GM19455 (cell line): ENCODE data around the gene TFB2M.
A peak's percentile ranks its signal among the peaks of the same experiment; 100 is the strongest.

Source experiments
- ATAC-seq: cut with Tn5 transposase; IDR thresholded peaks from one replicate; pipeline ENCODE4 v1.9.1; 2021; ENCODE audit not compliant: unreplicated experiment

Gene TFB2M

DNA sequence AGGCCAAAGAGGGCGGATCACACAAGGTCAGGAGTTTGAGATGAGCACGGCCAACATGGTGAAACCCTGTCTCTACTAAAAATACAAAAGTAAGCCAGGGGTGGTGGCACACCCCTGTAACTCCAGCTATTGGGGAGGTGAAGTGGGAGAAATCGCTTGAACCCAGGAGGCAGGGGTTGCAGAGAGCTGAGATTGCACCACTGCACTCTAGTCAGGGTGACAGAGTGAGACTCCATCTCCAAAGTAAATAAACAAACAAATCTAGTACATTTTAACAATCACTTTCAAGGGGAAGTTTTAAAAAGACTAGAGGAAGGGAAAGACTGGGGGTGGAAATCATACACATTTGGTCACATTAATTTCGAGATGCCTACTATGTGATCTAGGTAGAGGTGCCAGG lies 6.8 kb downstream of the TFB2M start:
- no peak for ATAC-seq

DNA sequence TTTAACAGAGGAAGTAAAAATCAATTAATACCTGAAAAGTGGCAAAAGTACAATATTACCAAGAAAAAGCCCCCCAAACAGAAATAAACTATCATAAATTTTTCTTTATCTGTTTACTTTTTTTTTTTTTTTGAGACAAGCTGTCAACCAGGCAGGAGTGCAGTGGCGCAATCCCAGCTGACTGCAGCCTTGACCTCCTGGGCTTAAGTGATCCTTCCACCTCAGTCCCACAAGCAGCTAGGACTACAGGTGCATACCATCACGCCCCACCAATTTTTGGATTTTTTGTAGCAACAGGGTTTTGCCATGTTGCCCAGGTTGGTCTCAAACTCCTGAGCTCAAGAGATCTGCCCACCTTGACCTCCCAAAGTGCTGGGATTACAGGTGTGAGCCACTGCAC lies 8.0 kb downstream of the TFB2M start:
- ATAC-seq, result no peak

DNA sequence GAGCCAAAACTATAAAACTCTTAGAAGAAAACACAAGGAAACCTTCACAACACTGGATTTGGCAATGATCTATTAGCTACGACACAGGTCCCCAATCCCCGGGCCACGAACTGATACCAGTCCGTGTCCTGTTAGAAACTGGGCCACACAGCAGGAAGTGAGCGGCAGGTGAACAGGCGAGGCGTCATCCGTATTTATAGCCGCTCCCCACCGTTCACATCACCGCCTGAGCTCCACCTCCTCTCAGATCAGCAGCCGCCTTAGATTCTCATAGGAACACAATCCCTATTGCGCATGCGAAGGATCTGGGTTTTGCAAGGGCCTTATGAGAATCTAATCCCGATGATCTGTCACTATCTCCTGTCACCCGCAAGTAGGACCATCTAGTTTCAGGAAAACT lies 11.9 kb downstream of the TFB2M start:
- no peak for ATAC-seq

DNA sequence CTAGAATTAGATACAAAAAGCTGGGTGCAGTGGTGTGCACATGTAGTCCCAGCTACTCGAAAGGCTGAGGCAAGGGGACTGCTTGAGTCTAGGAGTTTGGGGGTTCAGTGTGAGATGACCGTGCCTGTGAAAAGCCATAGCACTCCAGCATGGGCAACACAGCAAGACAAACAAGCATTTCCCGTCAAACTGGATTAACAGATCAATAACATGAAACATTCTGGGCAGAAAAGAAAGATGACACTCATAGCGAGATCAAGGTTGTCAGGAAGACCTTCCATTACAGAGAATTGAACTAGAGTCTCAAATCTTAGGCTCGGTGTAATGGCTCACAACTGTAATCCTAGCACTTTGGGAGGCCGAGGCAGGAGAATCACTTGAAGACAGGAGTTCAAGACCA lies 14.0 kb downstream of the TFB2M start:
- no peak for ATAC-seq

DNA sequence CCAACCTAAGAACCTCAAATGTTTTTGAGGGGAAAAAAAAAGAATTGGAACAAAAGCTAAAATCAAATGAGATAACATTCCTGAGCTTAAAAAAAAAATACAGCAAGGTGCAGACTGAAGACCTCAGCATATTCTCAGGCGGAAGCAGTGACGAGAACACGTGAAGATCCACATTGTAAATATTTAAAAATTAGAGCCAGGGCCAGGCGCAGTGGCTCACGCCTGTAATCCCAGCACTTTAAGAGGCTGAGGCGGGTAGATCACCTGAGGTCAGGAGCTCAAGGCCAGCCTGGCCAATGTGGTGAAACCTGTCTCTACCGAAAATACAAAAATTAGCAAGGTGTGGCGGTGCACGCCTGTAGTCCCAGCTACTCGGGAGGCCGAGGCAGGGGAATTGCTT lies 15.7 kb downstream of the TFB2M start:
- ATAC-seq, result no peak

DNA sequence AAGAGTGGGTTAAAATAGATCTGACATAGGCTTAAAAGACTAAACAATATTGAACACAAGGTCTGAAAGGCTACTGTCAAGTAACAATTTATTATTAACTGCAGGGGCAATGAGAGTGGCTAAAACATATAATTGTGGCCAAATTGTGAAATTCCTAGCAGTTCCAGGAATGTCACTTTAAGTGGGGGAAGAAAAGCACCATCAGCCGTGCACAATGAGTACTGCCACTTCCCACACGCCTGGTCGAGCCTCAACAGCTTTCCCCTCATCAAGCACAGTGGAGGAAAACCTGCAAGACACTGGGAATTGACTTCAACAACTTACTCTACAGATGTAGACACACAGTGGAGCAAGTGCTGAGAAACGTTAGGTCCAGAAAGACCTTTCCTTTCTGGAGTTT lies 16.4 kb downstream of the TFB2M start:
- ATAC-seq, result no peak

DNA sequence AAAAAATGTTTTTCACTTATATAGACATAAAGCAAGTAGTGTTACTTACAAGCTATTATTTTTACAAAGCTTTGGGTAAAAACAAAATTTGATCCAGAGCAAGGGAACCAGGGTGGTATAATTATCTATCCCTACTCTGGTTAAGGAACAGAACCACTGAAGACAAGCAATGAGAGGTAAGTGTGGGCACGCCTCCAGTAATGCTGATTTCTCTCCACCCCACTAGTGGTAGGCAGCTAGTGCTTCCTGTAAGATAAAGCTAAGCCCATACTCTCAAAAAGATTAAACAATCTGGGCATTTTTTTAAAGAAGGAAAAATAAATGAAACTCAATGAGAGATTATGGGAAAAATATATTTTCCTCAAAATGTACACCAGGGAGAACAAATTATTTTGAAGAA lies 22.1 kb downstream of the TFB2M start:
- ATAC-seq, result no peak

DNA sequence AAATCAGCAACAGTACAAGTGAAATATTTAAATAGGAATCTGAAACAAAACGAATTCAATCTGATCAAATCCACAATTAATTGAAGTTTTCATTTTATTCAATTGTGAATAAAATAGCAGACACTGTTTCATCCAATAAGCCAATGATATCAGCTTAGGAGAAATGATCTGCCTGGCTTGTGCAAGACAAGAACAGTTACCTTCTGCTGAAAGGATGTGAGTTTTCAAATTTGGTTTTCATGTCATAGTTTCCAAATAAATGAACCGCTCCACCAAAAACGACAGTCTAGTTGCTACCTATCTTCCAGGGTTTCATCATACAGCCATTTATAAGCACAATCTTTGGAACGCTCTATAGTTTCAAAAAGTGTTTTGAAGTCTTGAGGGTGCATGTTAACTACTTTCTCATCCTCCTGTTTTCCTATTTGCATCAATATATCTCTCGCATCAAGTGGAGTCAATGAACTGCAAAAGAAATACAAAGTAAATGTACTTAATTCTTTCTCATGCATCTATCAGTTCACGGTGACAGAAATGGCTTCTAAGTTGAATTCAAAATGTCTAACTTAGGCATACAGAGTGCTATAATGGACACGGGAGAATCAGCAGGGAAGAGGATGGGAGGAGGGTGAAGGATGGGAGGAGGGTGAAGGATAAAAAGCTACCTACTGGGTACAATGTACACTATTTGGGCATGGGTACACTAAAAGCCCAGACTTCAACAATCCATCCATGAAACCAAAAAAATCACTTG lies 25.1 kb downstream of the TFB2M start:
- ATAC-seq, result no peak

DNA sequence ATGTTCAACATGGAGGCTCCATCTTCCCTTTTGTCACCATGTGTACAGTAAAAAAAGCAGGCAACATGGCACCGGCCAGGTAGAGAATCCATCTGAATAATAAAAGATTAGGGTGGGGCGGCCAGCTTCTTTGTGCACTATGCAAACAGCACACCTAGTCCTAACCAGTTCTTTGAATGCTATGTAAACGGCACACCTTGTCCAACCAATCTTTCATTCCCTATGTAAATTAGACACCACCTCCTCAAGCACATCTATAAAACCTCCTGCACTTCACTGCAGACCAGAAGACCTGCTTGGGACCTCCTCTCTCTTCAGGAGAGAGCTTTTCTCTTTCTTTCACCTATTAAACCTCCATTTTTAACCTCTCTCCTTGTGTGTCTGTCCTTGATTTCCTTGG lies 28.2 kb downstream of the TFB2M start:
- no peak for ATAC-seq

DNA sequence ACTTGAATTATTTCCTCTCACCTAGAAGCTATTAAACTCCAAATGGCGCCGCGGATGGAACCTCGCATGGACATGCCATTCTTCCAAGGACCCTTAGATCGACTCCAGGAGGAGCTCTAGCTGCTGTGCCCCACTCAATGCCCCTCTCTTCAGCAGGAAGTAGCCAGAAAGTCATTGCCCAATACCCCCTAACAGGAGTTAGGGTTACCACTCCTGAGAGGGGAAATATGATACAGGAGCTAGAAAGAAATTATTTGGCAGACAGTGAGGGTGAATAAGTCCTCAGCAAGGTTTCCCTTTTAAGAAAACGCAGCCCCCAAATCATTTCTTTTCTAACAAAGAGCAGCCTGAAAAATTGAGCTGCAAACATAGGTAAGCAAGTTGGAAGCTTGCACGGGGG lies 28.6 kb downstream of the TFB2M start:
- ATAC-seq, result no peak

DNA sequence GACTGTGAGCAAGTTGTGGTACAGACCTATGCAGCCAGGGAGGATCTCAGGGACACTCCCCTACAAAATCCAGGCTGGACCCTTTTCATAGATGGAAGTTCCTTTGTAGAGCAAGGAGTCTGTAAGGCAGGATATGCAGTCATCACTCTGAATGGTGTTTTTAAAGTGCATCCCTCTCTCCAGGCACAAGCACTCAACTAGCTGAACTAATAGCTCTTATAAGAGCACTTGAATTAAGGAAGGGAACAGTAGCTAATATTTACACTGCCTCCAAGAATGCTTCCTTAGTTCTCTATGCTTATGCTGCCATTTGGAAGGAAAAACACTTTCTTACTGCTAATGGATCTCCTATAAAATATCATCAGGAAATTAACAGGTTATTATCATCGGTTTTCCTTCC lies 31.9 kb downstream of the TFB2M start:
- ATAC-seq, result no peak

DNA sequence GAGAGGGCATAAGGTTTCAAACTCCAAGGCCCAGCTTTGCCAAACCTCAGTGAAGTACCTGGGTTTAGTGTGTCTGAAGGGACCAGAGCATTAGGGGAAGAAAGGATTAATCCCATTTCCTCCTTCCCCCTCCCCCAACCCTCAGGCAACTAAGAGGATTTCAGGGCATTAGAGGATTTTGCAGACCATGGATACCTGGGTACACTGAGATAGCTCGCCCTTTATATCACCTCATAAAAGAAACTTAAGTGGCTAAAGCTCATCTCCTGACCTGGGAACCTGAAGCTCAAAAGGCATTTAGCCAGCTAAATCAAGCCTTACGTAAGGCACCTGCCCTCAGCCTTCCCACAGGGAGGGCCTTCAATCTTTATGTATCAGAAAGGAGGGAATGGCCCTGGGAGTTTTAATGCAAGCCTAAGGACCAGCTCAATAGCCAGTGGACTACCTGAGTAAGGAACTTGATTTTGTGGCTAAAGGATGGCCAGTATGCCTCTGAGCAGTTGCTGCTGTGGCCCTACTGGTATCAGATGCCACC lies 32.6 kb downstream of the TFB2M start:
- ATAC-seq, result no peak

DNA sequence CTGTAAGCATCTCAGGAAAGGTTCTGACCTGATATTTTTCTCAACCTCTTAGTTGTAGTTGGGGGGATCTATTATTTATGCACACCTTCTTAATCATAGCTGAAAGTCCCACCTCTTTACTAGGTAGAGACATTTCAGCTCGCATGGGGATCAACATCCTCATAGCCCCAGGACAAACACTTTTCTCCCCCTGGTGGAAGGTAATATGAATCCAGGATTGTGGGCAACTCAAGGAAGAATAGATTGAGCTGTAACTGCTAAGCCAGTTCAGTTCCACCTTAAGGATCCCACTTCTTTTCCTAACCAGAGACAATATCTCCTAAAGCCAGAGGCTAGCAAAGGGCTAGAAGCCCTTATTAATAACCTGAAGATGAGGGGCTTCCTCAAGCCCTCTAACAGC lies 33.5 kb downstream of the TFB2M start:
- no peak for ATAC-seq

DNA sequence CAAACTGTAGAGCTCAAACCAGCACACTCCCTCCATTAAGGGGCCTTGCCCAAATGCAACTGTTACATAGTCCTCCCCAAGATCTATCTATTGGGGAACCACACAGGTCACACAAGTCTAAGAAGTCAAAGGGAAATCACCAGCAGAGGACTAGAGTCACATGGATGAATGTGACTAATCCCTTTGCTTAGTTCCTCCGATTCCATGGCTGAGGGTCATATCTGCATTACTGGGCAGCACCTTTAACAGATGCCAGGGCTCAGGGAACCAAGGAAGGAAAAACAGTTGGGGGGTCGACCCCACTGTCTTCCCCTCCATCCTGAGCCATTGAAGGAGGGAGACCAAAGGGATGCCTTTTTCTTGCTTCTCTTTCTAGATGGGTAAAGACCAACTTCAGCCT lies 35.6 kb downstream of the TFB2M start:
- no peak for ATAC-seq

DNA sequence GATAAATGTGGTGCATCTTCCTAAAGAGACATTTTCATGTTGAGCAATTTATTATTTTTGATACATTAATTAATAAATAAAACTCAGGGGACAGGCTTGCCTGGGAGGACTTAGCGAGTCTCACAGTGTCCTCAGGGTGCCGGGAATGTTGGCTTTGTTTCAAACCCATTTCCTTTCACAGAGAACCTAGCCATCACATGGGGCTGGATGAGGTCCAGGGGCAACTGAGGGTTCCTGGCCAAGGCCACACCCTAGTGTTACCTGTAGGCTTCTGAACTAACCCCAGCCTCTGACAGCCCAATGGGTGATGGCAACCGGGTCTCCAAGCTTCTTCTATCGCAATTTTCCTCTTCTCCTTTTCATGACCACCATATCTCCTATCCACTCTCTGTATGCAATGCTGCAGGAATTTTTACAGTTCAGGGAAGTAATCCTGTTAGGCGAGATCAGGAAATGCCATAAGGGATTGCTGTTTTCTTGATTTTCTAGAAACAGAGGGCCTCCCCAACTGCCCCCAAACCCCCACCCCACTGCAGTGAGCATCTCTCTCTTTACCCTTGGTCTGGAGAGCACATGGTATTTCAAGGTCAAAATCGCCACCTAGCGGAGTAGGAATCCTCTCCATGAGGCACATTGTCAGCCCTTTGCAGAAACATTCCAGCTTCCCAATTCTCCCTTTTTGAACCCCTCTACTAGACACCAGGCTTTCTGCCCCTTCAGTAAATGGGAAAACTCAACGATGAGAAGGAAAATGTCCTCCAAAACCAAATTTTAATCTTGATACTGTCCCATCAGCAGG lies 36.9 kb downstream of the TFB2M start:
- no peak for ATAC-seq

DNA sequence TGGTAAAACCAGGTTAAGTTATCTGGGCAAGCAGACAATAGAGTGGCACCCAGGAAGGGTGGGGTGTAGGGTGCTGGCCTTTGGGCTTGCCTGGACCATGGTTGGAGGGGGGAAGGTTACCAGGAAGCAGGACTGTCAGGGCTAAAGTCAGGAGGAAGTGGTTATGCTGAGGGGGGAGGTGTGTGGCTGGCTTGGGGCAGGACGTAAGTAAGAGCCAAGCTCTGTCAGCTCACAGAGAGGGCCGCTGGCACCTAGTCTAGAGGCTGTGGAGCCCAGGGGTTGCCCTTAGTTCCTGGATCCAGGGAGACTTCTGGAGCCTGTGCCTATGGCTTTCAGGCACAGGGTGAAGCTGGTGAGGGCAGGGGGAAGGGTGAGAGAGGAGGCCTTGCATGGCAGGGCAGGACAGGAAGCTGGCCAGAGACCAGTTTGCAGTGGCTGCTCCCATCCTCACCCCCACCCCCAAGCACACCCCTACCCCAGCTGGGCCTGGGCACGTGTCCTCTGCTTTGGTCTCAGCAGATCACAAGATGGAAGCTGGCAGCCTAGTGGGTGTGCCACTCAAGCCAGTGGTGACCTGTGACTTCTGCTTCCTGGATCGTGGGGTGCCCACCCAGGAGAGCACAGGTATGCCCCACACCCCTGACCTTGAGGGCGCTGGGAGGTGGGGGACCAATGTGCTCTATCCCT lies 38.5 kb downstream of the TFB2M start:
- peak; percentile 61 for ATAC-seq

DNA sequence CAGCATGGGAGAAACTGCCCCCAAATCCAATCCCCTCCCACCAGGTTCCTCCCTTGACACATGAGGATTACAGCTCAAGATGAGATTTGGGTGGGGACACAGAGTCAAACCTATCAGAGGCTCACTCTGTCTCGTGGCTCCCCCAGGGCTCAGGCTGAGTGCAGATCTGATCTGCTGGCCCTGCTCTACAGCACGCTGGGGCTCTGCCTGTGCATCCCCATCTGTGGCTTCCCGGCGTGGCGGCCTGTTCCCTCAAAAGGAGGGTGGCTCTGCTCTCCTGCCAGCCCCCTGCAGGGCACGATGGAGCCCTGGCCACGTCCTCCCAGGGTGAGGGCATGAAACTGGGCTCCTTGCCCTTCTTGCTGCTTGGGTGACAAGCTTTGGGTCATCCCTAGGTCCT lies 39.1 kb downstream of the TFB2M start:
- no peak for ATAC-seq

DNA sequence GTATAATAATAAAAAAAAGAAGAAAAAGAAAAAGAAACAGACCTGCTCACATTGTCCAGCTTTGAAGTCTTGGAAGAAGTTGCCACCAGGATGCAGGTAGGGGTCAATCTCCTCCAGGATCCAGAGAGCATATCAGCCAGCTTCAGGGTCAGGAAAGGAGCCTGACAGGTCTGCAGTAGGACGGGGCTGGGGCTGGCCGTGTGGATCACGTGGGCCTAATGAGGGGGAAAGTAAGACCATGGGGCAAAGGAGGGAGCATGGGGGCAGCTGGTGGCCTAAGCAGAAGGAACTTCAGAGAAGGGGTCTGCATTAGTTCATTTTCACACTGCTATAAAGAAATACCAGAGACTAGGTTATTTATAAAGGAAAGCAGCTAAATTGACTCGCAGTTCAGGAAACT lies 39.7 kb downstream of the TFB2M start:
- no peak for ATAC-seq

DNA sequence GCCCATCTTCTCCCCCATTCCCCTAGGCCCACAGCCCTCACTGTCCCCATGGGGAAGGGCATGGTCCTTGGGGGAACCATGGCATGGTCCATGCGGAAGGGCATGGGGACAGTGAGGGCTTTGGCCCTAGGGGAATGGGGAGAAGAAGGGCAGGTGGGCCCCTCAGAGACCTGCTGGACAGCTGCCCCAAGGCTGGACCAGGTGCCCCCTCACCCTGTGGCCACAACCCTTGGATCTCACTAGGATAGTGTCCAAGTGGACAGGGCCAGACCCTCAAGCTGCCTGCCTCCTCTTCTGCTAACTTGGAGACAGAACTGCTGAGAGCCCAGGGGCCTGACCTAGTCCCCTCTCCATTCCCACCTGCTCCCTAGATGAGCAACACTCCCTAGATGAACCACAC lies 46.5 kb downstream of the TFB2M start:
- ATAC-seq, result no peak

DNA sequence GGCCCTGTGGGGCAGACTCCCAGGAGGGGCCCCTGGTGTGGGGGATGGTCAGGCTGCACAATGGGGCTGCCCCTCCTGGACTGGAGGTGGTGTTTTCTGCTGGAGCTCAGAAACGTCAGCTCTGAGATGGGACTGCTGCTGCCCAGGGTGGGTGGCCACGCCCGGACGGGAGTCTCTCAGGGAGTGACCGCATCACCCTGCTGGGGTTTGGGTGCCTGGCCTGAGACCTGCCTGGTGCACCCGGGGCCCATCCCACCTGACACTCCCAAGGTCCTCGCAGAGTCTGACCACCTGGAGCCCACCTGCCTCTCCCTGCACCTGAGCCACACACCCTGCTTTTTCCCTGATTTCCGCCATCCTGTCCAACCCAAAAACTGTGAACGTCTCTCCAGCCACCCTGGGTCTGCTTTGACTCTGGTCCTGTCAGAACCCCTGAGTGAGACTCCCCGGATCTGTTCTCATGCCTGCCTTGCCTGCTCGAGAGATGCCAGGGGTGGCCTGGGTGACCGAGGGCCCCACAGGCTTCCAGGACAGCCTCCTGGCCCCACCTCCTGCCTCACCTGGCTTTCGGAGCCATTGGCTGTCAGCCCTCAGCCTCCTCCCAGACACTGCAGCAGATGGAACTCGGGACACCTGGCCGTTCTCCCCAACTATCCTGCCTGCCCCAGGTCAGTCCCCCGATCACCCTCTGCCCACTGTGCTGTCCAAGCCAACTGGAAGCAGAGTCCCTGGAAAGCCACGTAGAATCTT lies 47.4 kb downstream of the TFB2M start:
- no peak for ATAC-seq

DNA sequence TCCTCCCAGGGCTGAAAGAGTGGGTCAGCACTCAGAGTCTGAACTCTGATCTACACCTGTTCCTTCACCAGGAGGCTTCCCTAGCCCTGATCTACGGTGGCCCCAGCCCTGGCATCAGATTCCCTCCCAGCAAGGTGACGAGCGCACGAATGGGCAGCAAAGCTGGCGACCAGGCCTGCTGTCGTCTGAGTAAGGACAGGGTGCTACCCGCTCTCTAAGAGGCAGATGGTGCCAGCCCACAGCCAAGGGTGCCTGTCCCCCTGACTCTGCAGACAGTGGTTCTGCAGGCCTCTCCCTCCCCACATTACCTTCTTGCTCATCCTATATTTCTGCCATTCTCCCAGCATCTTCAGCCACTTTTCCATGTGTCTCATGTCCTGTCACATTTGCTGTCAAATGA lies 48.7 kb downstream of the TFB2M start:
- no peak for ATAC-seq
